Pancreas (tissue), 10 donors: ENCODE data around the gene MTA1. TPM values are rescaled to one million over a fixed set of nuclear protein-coding genes. Genes with fewer than 3 reads are reported as not detected.
A peak's percentile ranks its signal among the peaks of the same experiment; 100 is the strongest.

Experiments used
- ATAC-seq, 4 donors: fragments of 200-7000 bp; cut with Tn5 transposase; one replicate each; pipeline versions ENCODE4 v1.8.0 to v1.9.1; 2020; ENCODE audit warnings: mild to moderate bottlenecking in 4 of 4, moderate library complexity in 4 of 4
- DNase-seq, 6 donors: peaks; one replicate each; pipeline ENCODE4 v3.0.0-alpha.2; 2020
- FAIRE-seq: peaks from 2 replicates; lab custom pipeline; 2012; peaks lifted over from hg19 to GRCh38; lab: Jason Lieb, UNC
- H3K27ac ChIP-seq, 4 donors: fragments of 200-600 bp; sonication (generic); 1 replicate in 3 of 4; 2 replicates in 1 of 4; pipeline versions ENCODE4 v1.5.0 to v1.8.0; 2020
- H3K27me3 ChIP-seq, 4 donors: fragments of 200-600 bp; one replicate each; pipeline ENCODE4 v1.8.0; 2021
- H3K36me3 ChIP-seq, 3 donors: fragments of 200-600 bp; sonication (generic) in 1 of 3; one replicate each; pipeline versions ENCODE4 v1.5.0 to v1.8.0; 2020 to 2021
- H3K4me1 ChIP-seq, 3 donors: fragments of 200-600 bp; one replicate each; pipeline ENCODE4 v1.8.0; 2021
- H3K4me3 ChIP-seq, 4 donors: fragments of 200-600 bp; sonication (generic) in 2 of 4; one replicate each; pipeline versions ENCODE4 v1.5.0 to v1.8.0; 2020 to 2021
- H3K9me3 ChIP-seq, 4 donors: fragments of 200-600 bp; one replicate each; pipeline ENCODE4 v1.8.0; 2021
- WGBS, 2 donors: extraction: QIAGEN DNeasy Blood & Tissue Kit; methylation state at CpG; one replicate each; pipeline ENCODE4 v1.1.7; 2013; 5-methylcytosine and 5-hydroxymethylcytosine counted together
- intact Hi-C, 3 donors: fragments of 100-400 bp; cut with DNase I; formaldehyde crosslinking; loops; one replicate each; pipeline versions ENCODE4 v1.11.1 to v1.14.2; 2022
- polyA plus RNA-seq, 2 donors: library from polyadenylated mRNA; stranded (reverse); fragments of 200-250 nt; gene quantifications; one replicate each; pipeline ENCODE4 v1.2.3, GENCODE V29; 2013
- total RNA-seq, 6 donors: library from RNA; stranded (reverse); fragmentation: NEBNext Ultra II Directional in 4 of 6; extraction: Animal tissue kit (Norgen Biotek cat#: 25700) in 4 of 6; gene quantifications; one replicate each; pipeline versions ENCODE4 v1.2.1 to v1.2.4, GENCODE V29; 2021 to 2023
- TF ChIP-seq, protein P1 (sequence below), 4 donors: fragments of 200-600 bp; sonication (generic) in 3 of 4; IDR thresholded peaks; one replicate each; pipeline versions ENCODE4 v1.5.0 to v1.8.0; 2021; ENCODE audit warnings: antibody characterized with exemption in 4 of 4
- donor health status: healthy with polysubstance abuse.
- donor health status: DM: no; HTN: no; CAD: no; lungs with moderate emphysema.
- donor health status: DM: no; HTN: no; CAD: no.
- donor health status: control.
- donor health status: control.
- donor health status: Bipolar disorder and iron deficiency.
- donor health status: DM: yes; HTN: yes; CAD: no.
- donor health status: DM: no; HTN: no; CAD: no.
- donor health status: DM: no; HTN: no; CAD: no.
- donor health status: DM: yes; HTN: yes; CAD: no.

The MTA1 gene
- total and polyA plus RNA-seq, 8 donors = 34.8 to 138 (median 53.2) TPM

DNA sequence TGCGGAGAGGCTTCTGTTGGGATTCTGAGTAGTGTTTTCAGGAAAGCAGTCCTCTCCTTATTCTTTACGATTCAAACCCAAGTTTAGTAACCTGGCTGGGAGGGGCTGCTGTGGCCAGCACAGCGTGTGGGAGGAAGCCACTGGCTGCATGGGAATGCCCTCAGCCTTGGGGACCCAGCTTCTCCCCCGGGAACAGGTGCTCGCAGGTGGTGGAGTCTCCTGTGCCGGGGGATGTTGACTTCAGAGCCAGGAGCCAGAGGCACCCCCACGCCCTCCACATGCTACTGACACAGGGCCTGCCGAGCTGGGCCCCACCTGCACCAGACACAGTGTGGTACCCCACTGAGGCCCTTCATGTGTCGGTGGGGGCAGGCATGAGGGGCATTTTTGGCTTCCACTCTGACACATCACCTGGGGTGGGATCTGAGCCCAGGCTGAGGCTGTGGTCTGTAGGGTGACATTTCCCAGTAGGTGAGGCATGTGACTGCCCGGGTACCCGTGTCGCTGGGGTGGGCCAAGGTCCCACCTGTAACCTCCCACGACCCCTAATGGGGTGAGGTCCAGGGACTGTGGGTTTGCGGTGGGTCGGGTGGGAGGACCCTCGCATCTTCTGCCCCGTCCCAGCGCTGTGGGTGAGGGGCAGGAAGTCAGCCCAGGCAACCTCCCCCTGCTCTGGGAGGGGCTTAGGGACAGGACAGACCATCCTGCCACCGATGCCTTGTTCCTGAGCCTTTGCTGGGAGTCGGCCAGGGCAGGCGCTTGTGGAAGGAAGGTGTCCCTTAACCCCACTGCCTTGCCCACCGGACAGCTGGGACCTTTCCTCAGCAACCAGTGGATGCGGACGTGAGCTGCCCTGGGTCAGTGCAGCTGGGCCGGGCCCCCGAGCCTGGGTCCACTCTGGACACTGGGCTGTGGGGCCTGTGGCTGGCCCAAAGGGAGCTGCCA lies 26.5 kb downstream of the MTA1 start:
- H3K9me3 ChIP-seq = no peaks in the 10 kb centered on the region
- FAIRE-seq = no peak
- peaks cover 0 to 14% (median 5%) of the 10 kb centered on the region in 3 donors for H3K36me3 ChIP-seq
- H3K4me1 ChIP-seq = no peaks in the 10 kb centered on the region
- H3K4me3 ChIP-seq = no peak overlapping the region
- no peaks in the 10 kb centered on the region for H3K27me3 ChIP-seq
- DNase-seq = peak in 2 of 6 donors; percentile 21 to 64
- 91 to 93% methylated on average over 26 of the region's 26 CpGs for WGBS, 2 donors
- H3K27ac ChIP-seq = no peak overlapping the region
- ATAC-seq = no peak
- intact Hi-C loops = no loop called here
- TF ChIP-seq, protein P1, sequence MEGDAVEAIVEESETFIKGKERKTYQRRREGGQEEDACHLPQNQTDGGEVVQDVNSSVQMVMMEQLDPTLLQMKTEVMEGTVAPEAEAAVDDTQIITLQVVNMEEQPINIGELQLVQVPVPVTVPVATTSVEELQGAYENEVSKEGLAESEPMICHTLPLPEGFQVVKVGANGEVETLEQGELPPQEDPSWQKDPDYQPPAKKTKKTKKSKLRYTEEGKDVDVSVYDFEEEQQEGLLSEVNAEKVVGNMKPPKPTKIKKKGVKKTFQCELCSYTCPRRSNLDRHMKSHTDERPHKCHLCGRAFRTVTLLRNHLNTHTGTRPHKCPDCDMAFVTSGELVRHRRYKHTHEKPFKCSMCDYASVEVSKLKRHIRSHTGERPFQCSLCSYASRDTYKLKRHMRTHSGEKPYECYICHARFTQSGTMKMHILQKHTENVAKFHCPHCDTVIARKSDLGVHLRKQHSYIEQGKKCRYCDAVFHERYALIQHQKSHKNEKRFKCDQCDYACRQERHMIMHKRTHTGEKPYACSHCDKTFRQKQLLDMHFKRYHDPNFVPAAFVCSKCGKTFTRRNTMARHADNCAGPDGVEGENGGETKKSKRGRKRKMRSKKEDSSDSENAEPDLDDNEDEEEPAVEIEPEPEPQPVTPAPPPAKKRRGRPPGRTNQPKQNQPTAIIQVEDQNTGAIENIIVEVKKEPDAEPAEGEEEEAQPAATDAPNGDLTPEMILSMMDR (IDR thresholded peaks at IDR 0.05) = no peak

DNA sequence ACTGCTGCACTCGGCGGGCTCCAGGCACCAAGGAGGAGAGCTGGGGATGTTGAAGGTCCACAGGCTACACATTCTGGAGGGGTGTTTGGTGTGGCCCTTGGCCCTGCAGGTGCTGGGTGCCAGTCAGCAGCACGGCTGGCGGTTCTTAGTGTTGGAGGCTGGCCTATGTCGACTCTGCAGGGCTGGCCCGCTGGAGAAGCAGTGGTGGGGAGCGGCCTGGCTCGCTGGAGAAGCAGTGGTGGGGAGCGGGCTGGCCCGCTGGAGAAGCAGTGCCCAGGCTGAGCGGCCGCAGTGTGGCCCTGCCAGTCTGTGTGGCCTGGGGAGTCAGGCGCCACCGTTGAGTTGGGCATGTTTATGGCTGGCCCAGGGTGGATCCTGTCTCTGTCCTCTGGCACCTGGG lies 27.3 kb downstream of the MTA1 start:
- DNase-seq (peak in 2 of 6 donors; percentile 22 to 70), FAIRE-seq (no peak), ATAC-seq (no peak)
- no peaks in the 10 kb centered on the region for H3K27me3 ChIP-seq
- H3K4me3 ChIP-seq = no peak overlapping the region
- TF ChIP-seq, protein P1 (IDR thresholded peaks at IDR 0.05) = no peak
- WGBS, 2 donors = 82 to 87% methylated on average over 13 to 14 of the region's 14 CpGs
- H3K9me3 ChIP-seq = no peaks in the 10 kb centered on the region
- H3K4me1 ChIP-seq = no peaks in the 10 kb centered on the region
- intact Hi-C loops = no loop called here
- H3K36me3 ChIP-seq = peaks cover 0 to 14% (median 5%) of the 10 kb centered on the region in 3 donors
- no peak overlapping the region for H3K27ac ChIP-seq

DNA sequence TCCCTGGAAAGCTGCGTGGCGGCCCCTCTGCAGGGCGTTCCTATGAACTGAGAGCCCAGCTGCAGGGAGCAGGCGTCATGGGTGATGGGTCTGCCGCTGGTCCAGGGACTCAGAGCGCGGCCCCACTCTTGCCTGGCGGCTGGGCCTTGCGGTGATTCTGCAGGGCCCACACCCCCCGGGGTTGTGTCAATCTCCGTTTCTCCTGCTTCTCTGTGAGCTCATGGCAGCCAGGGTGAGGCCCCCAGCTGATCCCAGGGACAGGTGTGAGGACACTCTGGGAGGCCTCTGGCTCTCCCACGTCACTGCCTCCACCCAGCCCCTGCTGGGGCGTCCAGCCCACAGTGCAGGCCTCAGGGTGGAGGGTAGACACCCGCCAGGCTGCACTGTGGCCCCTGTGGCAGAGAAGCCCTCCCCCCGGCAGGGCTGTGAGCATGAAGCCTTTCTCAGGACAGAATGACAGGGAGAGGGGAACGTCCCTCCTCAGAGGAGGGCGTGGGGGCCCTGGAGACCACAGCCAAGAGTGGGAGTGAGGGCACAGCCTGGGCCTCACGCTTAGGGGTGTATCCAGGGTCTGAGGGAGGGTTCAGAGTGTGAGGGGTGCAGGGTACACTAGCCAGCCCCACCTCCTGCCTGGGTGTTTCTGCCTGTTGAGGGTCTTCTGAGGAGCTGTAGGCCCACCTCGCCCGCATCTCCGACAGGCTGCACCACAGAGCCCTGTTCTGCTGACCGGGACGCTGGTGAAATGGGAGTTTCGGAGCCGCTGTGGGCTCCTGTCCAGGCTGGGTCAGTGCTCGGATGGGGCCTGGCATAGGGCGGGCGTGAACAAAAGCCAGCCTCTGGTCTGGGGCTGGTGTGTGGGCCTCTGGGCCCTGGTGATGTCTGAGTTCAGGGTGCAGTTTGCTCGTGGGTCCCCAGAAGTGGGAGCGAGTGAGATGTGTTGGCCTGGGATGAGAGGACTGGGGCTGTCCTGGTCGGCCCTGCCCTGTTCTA lies 28.3 kb downstream of the MTA1 start:
- Histone ChIP-seq H3K4me1 (no peaks in the 10 kb centered on the region), H3K4me3 (no peak overlapping the region), H3K9me3 (no peaks in the 10 kb centered on the region), H3K27ac (no peak overlapping the region), H3K27me3 (no peaks in the 10 kb centered on the region), H3K36me3 (peaks cover 0 to 14% (median 5%) of the 10 kb centered on the region in 3 donors)
- TF ChIP-seq, protein P1 (IDR thresholded peaks at IDR 0.05) = no peak
- DNase-seq = peak in 2 of 6 donors; percentile 42 to 59
- 86 to 87% methylated on average over 30 to 31 of the region's 31 CpGs for WGBS, 2 donors
- no peak for FAIRE-seq
- ATAC-seq = peak in 3 of 4 donors; percentile 2 to 3 (median 3)
- intact Hi-C loops = no loop called here

DNA sequence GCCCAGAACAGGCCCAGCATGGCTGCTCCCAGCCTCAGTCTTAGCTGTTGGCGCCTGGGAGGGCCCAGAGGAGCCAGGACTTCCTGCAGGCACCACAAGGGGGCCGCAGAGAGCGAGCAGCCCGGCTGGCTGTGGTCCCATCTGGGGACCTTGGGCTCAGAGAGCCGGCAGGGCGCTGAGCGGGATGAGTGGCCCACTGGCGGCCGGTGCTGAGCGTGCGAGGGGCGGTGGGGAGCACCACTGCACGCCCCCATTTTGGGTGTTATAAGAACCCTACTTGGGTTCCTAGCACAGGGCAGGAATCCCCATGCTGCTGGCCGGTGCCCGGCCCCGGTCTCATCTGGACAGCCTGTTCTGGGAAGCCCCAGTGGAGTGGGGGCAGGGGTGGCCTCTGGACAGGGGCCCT lies 29.1 kb downstream of the MTA1 start:
- Histone ChIP-seq H3K27me3 (no peaks in the 10 kb centered on the region), H3K27ac (no peak overlapping the region), H3K4me3 (no peak overlapping the region), H3K36me3 (peaks cover 0 to 10% (median 5%) of the 10 kb centered on the region in 3 donors), H3K4me1 (no peaks in the 10 kb centered on the region), H3K9me3 (no peaks in the 10 kb centered on the region)
- WGBS, 2 donors = 31 to 34% methylated on average over 16 of the region's 16 CpGs
- peak; percentile 88 to 97 (median 92) for ATAC-seq
- TF ChIP-seq, protein P1 (IDR thresholded peaks at IDR 0.05) = peak; percentile 86 to 95 (median 94)
- FAIRE-seq = no peak
- DNase-seq = peak in 5 of 6 donors; percentile 55 to 92 (median 82)
- intact Hi-C loops = no loop called here
